Mammary epithelial cell (primary cell): Measurements from ENCODE around the gene RNU11.

Source experiments
- CTCF ChIP-seq, 2 donors: IDR thresholded peaks in 1 of 2; conservative IDR thresholded peaks in 1 of 2; 2 replicates each; pipeline ENCODE4 v1.5.1; 2011 to 2012; ENCODE audit warnings: inconsistent platforms in 2 of 2, low read length in 2 of 2, mild to moderate bottlenecking in 2 of 2, control low read depth in 1 of 2, low read depth in 1 of 2; ENCODE audit not compliant: insufficient read depth in 1 of 2; ENCODE audit errors: extremely low read depth in 1 of 2
- EZH2 ChIP-seq: IDR thresholded peaks from 2 replicates; pipeline ENCODE4 v1.6.1; 2012; ENCODE audit warnings: low read length, inconsistent platforms, borderline replicate concordance

GRCh38 chr1:28604962-28605361 is 43.4 kb upstream of the RNU11 start:
- TF ChIP-seq CTCF (conservative IDR thresholded peaks at IDR 0.05 in 1 of 2, IDR thresholded peaks at IDR 0.05 in 1 of 2; ENCODE audit: extremely low read depth in 1 of 2, insufficient read depth in 1 of 2, low read depth in 1 of 2, low read length in 2 of 2) (no peak), EZH2 (no peak)
